ENCODE data around the gene NDUFA8.
A peak's percentile ranks its signal among the peaks of the same experiment; 100 is the strongest.

Gene NDUFA8

GRCh38 chr9:122125509-122126330, 33.9 kb downstream of the NDUFA8 start:
- ChIA-PET CTCF (interaction anchor here (0.6 to 10.5 kb wide), 17 partner anchors 8 to 730 kb away, joined by 3 to 99 read pairs (median 4); partner anchors contain the start of genes MRRF and RBM18), POLR2A (ENCODE audit: low non-redundant PET) (interaction anchor here (0.7 kb wide), 1 partner anchor 215 kb away, joined by 3 read pairs; no protein-coding TSS in a partner anchor)
- peak overlapping the region; percentile 44 for H3K27ac ChIP-seq
- TF ChIP-seq CTCF (conservative IDR thresholded peaks at IDR 0.05; ENCODE audit: low read depth): no peak; the same call in 1 of the 2 replicates
- peak; percentile 56 for DNase-seq (ENCODE audit: low spot score)

GRCh38 chr9:122125158-122125508, 34.4 kb downstream of the NDUFA8 start:
- DNase-seq (ENCODE audit: low spot score): peak; percentile 96
- ChIA-PET CTCF (interaction anchor here (0.5 to 10.5 kb wide), 25 partner anchors 9 to 688 kb away, joined by 3 to 99 read pairs (median 3); partner anchors contain the start of genes MRRF and RBM18), POLR2A (ENCODE audit: low non-redundant PET) (no interaction called here)
- H3K27ac ChIP-seq: peak overlapping the region; percentile 44; the same call in 1 of the 2 replicates
- peak; percentile 100 for TF ChIP-seq CTCF (conservative IDR thresholded peaks at IDR 0.05; ENCODE audit: low read depth)

GRCh38 chr9:122124528-122124927, 35.1 kb downstream of the NDUFA8 start:
- CTCF ChIA-PET: interaction anchor here (0.5 to 10.5 kb wide), 25 partner anchors 10 to 689 kb away, joined by 3 to 99 read pairs (median 3); partner anchors contain the start of genes MRRF and RBM18
- TF ChIP-seq CTCF (conservative IDR thresholded peaks at IDR 0.05; ENCODE audit: low read depth): no peak
- H3K27ac ChIP-seq: no peak overlapping the region
- POLR2A ChIA-PET (ENCODE audit: low non-redundant PET): no interaction called here
- DNase-seq (ENCODE audit: low spot score): no peak

GRCh38 chr9:122124048-122124447, 35.5 kb downstream of the NDUFA8 start:
- DNase-seq (ENCODE audit: low spot score): no peak
- no peak for TF ChIP-seq CTCF (conservative IDR thresholded peaks at IDR 0.05; ENCODE audit: low read depth)
- CTCF ChIA-PET: interaction anchor here (1.0 to 10.5 kb wide), 9 partner anchors 9 to 265 kb away, joined by 3 to 99 read pairs (median 4); no protein-coding TSS in a partner anchor
- no peak overlapping the region for H3K27ac ChIP-seq
- POLR2A ChIA-PET (ENCODE audit: low non-redundant PET): no interaction called here

- POLR2A ChIA-PET (ENCODE audit: low non-redundant PET): no interaction called here
- CTCF ChIA-PET: interaction anchor here (0.6 to 10.5 kb wide), 19 partner anchors 9 to 577 kb away, joined by 3 to 99 read pairs (median 4); no protein-coding TSS in a partner anchor
- DNase-seq (ENCODE audit: low spot score): peak; percentile 80
- no peak overlapping the region for H3K27ac ChIP-seq
- TF ChIP-seq CTCF (conservative IDR thresholded peaks at IDR 0.05; ENCODE audit: low read depth): peak; percentile 99
Observed at GRCh38 chr9:122122903-122123632, 36.5 kb downstream of the NDUFA8 start.

- TF ChIP-seq CTCF (conservative IDR thresholded peaks at IDR 0.05; ENCODE audit: low read depth): no peak
- no peak overlapping the region for H3K27ac ChIP-seq
- ChIA-PET CTCF (interaction anchor here (0.6 to 10.5 kb wide), 16 partner anchors 10 to 705 kb away, joined by 3 to 99 read pairs (median 4); no protein-coding TSS in a partner anchor), POLR2A (ENCODE audit: low non-redundant PET) (no interaction called here)
- DNase-seq (ENCODE audit: low spot score): peak; percentile 27
Observed at GRCh38 chr9:122122468-122122867, 37.1 kb downstream of the NDUFA8 start.

Data from RWPE1 (cell line).